DND-41 (cell line): Measurements from ENCODE around the gene NISCH.

Experiments
- ATAC-seq: fragments of 200-7000 bp; cut with Tn5 transposase; 3 replicates; pipeline ENCODE4 v1.9.1; 2021; ENCODE audit warnings: low read depth; ENCODE audit not compliant: insufficient read depth
- DNase-seq: peaks from one replicate; pipeline ENCODE4 v3.0.0-alpha.2; 2020
- H2AFZ ChIP-seq: 2 replicates; pipeline ENCODE4 v1.6.0; 2012; ENCODE audit warnings: low read depth, low read length
- H3K27ac ChIP-seq: 2 replicates; pipeline ENCODE4 v1.5.1; 2012; ENCODE audit warnings: low read length, inconsistent platforms
- H3K27me3 ChIP-seq: fragments of 200-600 bp; sonication (generic); 2 replicates; pipeline ENCODE4 v1.6.0; 2012; ENCODE audit warnings: low read length, mild to moderate bottlenecking, inconsistent platforms; ENCODE audit not compliant: insufficient read depth, poor library complexity
- H3K36me3 ChIP-seq: 2 replicates; pipeline ENCODE4 v1.5.1; 2012; ENCODE audit warnings: low read length, inconsistent platforms; ENCODE audit not compliant: insufficient read depth
- H3K4me1 ChIP-seq: 2 replicates; pipeline ENCODE4 v1.5.1; 2012; ENCODE audit warnings: mild to moderate bottlenecking, low read length; ENCODE audit not compliant: insufficient read depth
- H3K4me2 ChIP-seq: 2 replicates; pipeline ENCODE4 v1.6.0; 2012; ENCODE audit warnings: mild to moderate bottlenecking, moderate library complexity, low read length, inconsistent platforms; ENCODE audit not compliant: insufficient read depth
- H3K4me3 ChIP-seq, 2 experiments: fragments of 200-600 bp in 1 of 2; shearing (Covaris generic) in 1 of 2; 2 replicates each; pipeline ENCODE4 v1.5.1; 2012 to 2016; ENCODE audit warnings: inconsistent platforms in 2 of 2, low read length in 2 of 2, mild to moderate bottlenecking in 2 of 2, low read depth in 1 of 2, moderate library complexity in 1 of 2
- H3K79me2 ChIP-seq: 2 replicates; pipeline ENCODE4 v1.6.0; 2012; ENCODE audit warnings: low read length, inconsistent platforms; ENCODE audit not compliant: insufficient read depth
- H3K9ac ChIP-seq: 2 replicates; pipeline ENCODE4 v1.6.0; 2012; ENCODE audit warnings: low read depth, mild to moderate bottlenecking, inconsistent platforms, low read length, moderate library complexity
- H3K9me3 ChIP-seq: 2 replicates; pipeline ENCODE4 v1.5.1; 2012; ENCODE audit warnings: low read length, moderate library complexity, mild to moderate bottlenecking, inconsistent platforms; ENCODE audit not compliant: insufficient read depth, severe bottlenecking
- H4K20me1 ChIP-seq: 2 replicates; pipeline ENCODE4 v1.6.0; 2012; ENCODE audit warnings: low read length; ENCODE audit not compliant: insufficient read depth
- CTCF ChIP-seq: IDR thresholded peaks from 2 replicates; pipeline ENCODE4 v1.5.1; 2012; ENCODE audit warnings: borderline replicate concordance, low read length, moderate library complexity, mild to moderate bottlenecking; ENCODE audit not compliant: poor library complexity, severe bottlenecking; ENCODE audit errors: extremely low read depth
- EZH2 ChIP-seq: IDR thresholded peaks from 3 replicates; pipeline ENCODE4 v1.6.1; 2012; ENCODE audit warnings: borderline replicate concordance, low read depth, mild to moderate bottlenecking, moderate library complexity, low read length, inconsistent platforms; ENCODE audit not compliant: severe bottlenecking

The NISCH gene

GRCh38 chr3:52438579-52439425 is 16.6 kb upstream of the NISCH start:
- TF ChIP-seq EZH2, result no peak
- TF ChIP-seq CTCF, result no peak
- Histone ChIP-seq H3K27ac (no peak overlapping the region), H3K4me1 (no peaks in the 10 kb centered on the region), H3K4me2 (no peak overlapping the region), H3K9ac (no peak overlapping the region), H4K20me1 (no peaks in the 10 kb centered on the region), H3K27me3 (peaks cover under 1% of the 10 kb centered on the region), H3K9me3 (no peaks in the 10 kb centered on the region), H3K79me2 (no peaks in the 10 kb centered on the region), H2AFZ (no peak overlapping the region), H3K4me3 (no peak overlapping the region), H3K36me3 (no peaks in the 10 kb centered on the region)
- ATAC-seq (no peak), DNase-seq (no peak)

- DNase-seq (no peak), ATAC-seq (no peak)
- no peak overlapping the region for H3K4me2 ChIP-seq
- H3K36me3 ChIP-seq, result no peaks in the 10 kb centered on the region
- H3K9ac ChIP-seq, result no peak overlapping the region
- H3K27me3 ChIP-seq, result no peaks in the 10 kb centered on the region
- H4K20me1 ChIP-seq, result no peaks in the 10 kb centered on the region
- H3K9me3 ChIP-seq, result no peaks in the 10 kb centered on the region
- no peak overlapping the region for H3K4me3 ChIP-seq
- no peaks in the 10 kb centered on the region for H3K4me1 ChIP-seq
- no peak for TF ChIP-seq EZH2
- no peak for TF ChIP-seq CTCF
- no peaks in the 10 kb centered on the region for H3K79me2 ChIP-seq
- no peak overlapping the region for H2AFZ ChIP-seq
- H3K27ac ChIP-seq, result no peak overlapping the region
Observed at GRCh38 chr3:52439426-52440248, 15.8 kb upstream of the NISCH start.

GRCh38 chr3:52440249-52440551 is 15.2 kb upstream of the NISCH start:
- ATAC-seq (no peak), DNase-seq (no peak)
- H3K27me3 ChIP-seq, result no peaks in the 10 kb centered on the region
- H3K9ac ChIP-seq, result no peak overlapping the region
- H2AFZ ChIP-seq, result no peak overlapping the region
- H3K9me3 ChIP-seq, result no peaks in the 10 kb centered on the region
- H4K20me1 ChIP-seq, result no peaks in the 10 kb centered on the region
- no peaks in the 10 kb centered on the region for H3K79me2 ChIP-seq
- TF ChIP-seq EZH2 (no peak), CTCF (no peak)
- H3K4me2 ChIP-seq, result no peak overlapping the region
- no peak overlapping the region for H3K4me3 ChIP-seq
- H3K36me3 ChIP-seq, result no peaks in the 10 kb centered on the region
- H3K27ac ChIP-seq, result no peak overlapping the region
- H3K4me1 ChIP-seq, result no peaks in the 10 kb centered on the region
